ENCODE data around the gene MPDU1.

DNA sequence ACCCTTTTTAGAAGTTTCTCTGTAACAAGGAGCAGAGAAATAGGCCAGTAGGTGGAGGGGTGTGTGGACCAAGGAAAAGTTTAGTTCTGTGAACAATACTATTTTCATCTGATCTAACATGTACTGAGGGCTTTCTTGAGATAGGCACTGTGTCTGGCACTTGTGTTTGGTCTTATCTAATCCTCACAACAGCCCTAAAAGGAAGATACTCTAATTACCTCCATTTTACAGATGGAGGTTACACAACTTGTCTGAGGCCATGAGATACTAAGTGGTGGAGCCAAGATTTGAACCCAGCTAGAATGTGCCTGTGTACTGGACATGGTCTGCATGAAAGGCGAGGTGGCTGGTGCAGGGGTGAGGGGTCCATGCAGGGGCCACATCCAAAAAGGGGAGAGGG lies 30.3 kb upstream of the MPDU1 start:
- TF ChIP-seq, protein P1, sequence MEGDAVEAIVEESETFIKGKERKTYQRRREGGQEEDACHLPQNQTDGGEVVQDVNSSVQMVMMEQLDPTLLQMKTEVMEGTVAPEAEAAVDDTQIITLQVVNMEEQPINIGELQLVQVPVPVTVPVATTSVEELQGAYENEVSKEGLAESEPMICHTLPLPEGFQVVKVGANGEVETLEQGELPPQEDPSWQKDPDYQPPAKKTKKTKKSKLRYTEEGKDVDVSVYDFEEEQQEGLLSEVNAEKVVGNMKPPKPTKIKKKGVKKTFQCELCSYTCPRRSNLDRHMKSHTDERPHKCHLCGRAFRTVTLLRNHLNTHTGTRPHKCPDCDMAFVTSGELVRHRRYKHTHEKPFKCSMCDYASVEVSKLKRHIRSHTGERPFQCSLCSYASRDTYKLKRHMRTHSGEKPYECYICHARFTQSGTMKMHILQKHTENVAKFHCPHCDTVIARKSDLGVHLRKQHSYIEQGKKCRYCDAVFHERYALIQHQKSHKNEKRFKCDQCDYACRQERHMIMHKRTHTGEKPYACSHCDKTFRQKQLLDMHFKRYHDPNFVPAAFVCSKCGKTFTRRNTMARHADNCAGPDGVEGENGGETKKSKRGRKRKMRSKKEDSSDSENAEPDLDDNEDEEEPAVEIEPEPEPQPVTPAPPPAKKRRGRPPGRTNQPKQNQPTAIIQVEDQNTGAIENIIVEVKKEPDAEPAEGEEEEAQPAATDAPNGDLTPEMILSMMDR (IDR thresholded peaks at IDR 0.05; ENCODE audit: low read depth, low read length, poor library complexity, severe bottlenecking) = no peak
- no peak for TF ChIP-seq EZH2phosphoT487 (IDR thresholded peaks at IDR 0.05; ENCODE audit: borderline replicate concordance, low read length)

Data from DOHH2 (cell line).